Nephron progenitor cell (in vitro differentiated cells): ENCODE measurements around the gene NPSR1.
"Not testable (repeated sequence)": the region's sequence is repeated elsewhere in the genome, so short reads cannot be mapped to it uniquely, and the experiment has no call there.

Experiments
- DNase-seq: peaks from one replicate; pipeline ENCODE4 v3.0.0; 2021
- H3K27ac Mint-ChIP-seq: 2 replicates; pipeline ENCODE4 v1.8.0; 2021; ENCODE audit warnings: mild to moderate bottlenecking, moderate library complexity, mixed read lengths
- H3K27me3 Mint-ChIP-seq: 2 replicates; pipeline ENCODE4 v1.8.0; 2021; ENCODE audit warnings: mild to moderate bottlenecking, low read depth, mixed read lengths; ENCODE audit not compliant: poor library complexity
- H3K36me3 Mint-ChIP-seq: 2 replicates; pipeline ENCODE4 v1.8.0; 2021; ENCODE audit warnings: low read depth, mixed read lengths
- H3K4me1 Mint-ChIP-seq: 2 replicates; pipeline ENCODE4 v1.8.0; 2021; ENCODE audit warnings: mixed read lengths
- H3K4me3 Mint-ChIP-seq: 2 replicates; pipeline ENCODE4 v1.8.0; 2021; ENCODE audit warnings: mild to moderate bottlenecking, moderate library complexity, mixed read lengths
- H3K9me3 Mint-ChIP-seq: 2 replicates; pipeline ENCODE4 v1.8.0; 2021; ENCODE audit warnings: mild to moderate bottlenecking, moderate library complexity, mixed read lengths
- TF ChIP-seq, protein P1 (sequence below): fragments of 200-600 bp; sonication (generic); IDR thresholded peaks from 2 replicates; pipeline ENCODE4 v1.5.0; 2021; ENCODE audit warnings: antibody characterized with exemption

NPSR1 gene, protein sequence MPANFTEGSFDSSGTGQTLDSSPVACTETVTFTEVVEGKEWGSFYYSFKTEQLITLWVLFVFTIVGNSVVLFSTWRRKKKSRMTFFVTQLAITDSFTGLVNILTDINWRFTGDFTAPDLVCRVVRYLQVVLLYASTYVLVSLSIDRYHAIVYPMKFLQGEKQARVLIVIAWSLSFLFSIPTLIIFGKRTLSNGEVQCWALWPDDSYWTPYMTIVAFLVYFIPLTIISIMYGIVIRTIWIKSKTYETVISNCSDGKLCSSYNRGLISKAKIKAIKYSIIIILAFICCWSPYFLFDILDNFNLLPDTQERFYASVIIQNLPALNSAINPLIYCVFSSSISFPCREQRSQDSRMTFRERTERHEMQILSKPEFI

GRCh38 chr7:34657632-34658268 lies at the start of gene NPSR1:
NPSR1 (plus strand) TSS chr7:34658218; CDS start chr7:34658413, 195 bp downstream.
- Mint-ChIP-seq H3K4me3 (no peak within 1 kb of the TSS), H3K9me3 (no peaks in the 10 kb centered on the region), H3K27me3 (peaks cover 3% of the 10 kb centered on the region), H3K27ac (no peak within 1 kb of the TSS), H3K36me3 (no peaks in the 10 kb centered on the region), H3K4me1 (peaks cover 24% of the 10 kb centered on the region)
- no peak for DNase-seq
- TF ChIP-seq, protein P1, sequence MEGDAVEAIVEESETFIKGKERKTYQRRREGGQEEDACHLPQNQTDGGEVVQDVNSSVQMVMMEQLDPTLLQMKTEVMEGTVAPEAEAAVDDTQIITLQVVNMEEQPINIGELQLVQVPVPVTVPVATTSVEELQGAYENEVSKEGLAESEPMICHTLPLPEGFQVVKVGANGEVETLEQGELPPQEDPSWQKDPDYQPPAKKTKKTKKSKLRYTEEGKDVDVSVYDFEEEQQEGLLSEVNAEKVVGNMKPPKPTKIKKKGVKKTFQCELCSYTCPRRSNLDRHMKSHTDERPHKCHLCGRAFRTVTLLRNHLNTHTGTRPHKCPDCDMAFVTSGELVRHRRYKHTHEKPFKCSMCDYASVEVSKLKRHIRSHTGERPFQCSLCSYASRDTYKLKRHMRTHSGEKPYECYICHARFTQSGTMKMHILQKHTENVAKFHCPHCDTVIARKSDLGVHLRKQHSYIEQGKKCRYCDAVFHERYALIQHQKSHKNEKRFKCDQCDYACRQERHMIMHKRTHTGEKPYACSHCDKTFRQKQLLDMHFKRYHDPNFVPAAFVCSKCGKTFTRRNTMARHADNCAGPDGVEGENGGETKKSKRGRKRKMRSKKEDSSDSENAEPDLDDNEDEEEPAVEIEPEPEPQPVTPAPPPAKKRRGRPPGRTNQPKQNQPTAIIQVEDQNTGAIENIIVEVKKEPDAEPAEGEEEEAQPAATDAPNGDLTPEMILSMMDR = no peak

GRCh38 chr7:34612661-34613060 lies 45.4 kb upstream of the NPSR1 start:
- DNase-seq = no peak
- H3K9me3 Mint-ChIP-seq = peaks cover 11% of the 10 kb centered on the region
- H3K27ac Mint-ChIP-seq = no peak overlapping the region
- no peaks in the 10 kb centered on the region for H3K4me1 Mint-ChIP-seq
- no peaks in the 10 kb centered on the region for H3K36me3 Mint-ChIP-seq
- H3K27me3 Mint-ChIP-seq = peaks cover 4% of the 10 kb centered on the region
- H3K4me3 Mint-ChIP-seq = no peak overlapping the region
- TF ChIP-seq, protein P1 = no peak

- TF ChIP-seq, protein P1 = no peak
- H3K4me1 Mint-ChIP-seq = peaks cover 11% of the 10 kb centered on the region
- no peak for DNase-seq
- no peaks in the 10 kb centered on the region for H3K36me3 Mint-ChIP-seq
- H3K9me3 Mint-ChIP-seq = no peaks in the 10 kb centered on the region
- no peak overlapping the region for H3K27ac Mint-ChIP-seq
- H3K27me3 Mint-ChIP-seq = no peaks in the 10 kb centered on the region
- no peak overlapping the region for H3K4me3 Mint-ChIP-seq
Measured at GRCh38 chr7:34620425-34620824, 37.6 kb upstream of the NPSR1 start.

DNA sequence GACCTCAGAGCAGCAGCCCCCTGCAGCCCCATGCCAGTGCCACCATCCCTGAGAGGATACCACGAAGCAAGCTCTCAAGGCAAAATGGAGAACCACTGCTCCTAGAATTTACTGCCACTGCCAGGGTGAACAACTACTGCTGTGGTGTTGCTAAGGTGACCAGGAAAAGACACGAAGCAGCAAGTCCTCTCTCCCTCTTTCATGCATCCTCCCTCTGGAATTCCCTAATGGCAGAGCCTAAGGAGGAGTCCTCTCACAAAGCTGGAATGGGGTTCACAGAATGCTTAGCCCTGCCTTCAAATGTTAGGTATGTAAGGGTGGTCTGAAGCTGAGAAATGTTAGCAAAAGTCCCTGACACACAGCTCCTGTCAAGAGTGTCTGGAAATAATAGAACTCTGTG lies 35.8 kb upstream of the NPSR1 start:
- no peak for DNase-seq
- no peaks in the 10 kb centered on the region for H3K9me3 Mint-ChIP-seq
- no peaks in the 10 kb centered on the region for H3K36me3 Mint-ChIP-seq
- peaks cover 11% of the 10 kb centered on the region for H3K4me1 Mint-ChIP-seq
- TF ChIP-seq, protein P1 = no peak
- no peaks in the 10 kb centered on the region for H3K27me3 Mint-ChIP-seq
- no peak overlapping the region for H3K4me3 Mint-ChIP-seq
- H3K27ac Mint-ChIP-seq = no peak overlapping the region

DNA sequence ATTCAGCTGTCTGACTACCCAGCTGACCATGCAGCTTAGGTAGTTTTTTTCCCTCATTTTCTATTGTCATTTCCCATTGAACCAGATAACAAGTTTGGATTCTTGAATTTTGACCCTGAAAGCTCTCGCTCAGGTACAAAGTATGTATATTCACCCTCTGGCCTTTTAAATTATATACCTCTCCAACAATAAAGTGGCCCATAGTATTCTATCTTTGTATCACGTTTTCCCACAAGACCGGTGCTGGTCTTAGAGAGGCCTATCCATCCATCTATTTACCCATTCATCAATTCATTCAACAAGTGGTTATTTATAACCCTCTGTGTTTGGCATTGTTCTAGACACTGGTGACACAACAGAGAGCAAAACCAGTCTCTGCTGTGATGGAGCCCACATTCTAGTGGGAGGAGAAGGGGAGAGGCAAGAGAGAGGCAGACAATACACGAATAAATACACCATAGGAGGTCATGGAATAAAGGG lies 35.2 kb upstream of the NPSR1 start:
- no peak overlapping the region for H3K27ac Mint-ChIP-seq

DNA sequence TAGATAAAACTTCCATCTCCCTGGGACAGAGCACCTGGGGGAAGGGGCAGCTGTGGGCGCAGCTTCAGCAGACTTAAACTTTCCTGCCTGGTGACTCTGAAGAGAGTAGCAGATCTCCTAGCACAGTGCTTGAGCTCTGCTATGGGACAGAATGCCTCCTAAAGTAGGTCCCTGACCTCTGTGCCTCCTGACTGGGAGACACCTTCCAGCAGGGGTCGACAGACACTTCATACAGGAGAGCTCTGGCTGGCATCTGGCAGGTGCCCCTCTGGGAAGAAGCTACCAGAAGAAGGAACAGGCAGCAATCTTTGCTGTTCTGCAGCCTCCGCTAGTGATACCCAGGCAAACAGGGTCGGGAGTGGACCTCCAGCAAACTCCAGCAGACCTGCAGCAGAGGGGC lies 29.4 kb upstream of the NPSR1 start:
- H3K27me3 Mint-ChIP-seq, H3K4me3 Mint-ChIP-seq, DNase-seq, H3K27ac Mint-ChIP-seq, H3K36me3 Mint-ChIP-seq, H3K4me1 Mint-ChIP-seq: not testable (repeated sequence)
- peaks cover 12% of the 10 kb centered on the region for H3K9me3 Mint-ChIP-seq

More for the DNA sequence above, 35.2 kb upstream of the NPSR1 start:
- H3K4me1 Mint-ChIP-seq = peaks cover 11% of the 10 kb centered on the region
- H3K27me3 Mint-ChIP-seq = no peaks in the 10 kb centered on the region
- DNase-seq = no peak
- no peaks in the 10 kb centered on the region for H3K36me3 Mint-ChIP-seq
- H3K9me3 Mint-ChIP-seq = no peaks in the 10 kb centered on the region
- TF ChIP-seq, protein P1 = no peak
- H3K4me3 Mint-ChIP-seq = no peak overlapping the region
